K562 (cell line): ENCODE data around the gene FOXA3. TPM values are rescaled to one million over a fixed set of nuclear protein-coding genes. Genes with fewer than 3 reads are reported as not detected.
A peak's percentile ranks its signal among the peaks of the same experiment; 100 is the strongest.

Source experiments
- BHLHE40 ChIP-seq: IDR thresholded peaks from 2 replicates; pipeline ENCODE4 v1.6.1; 2011; ENCODE audit warnings: low read length, improper control_type of control experiment
- CXXC5 ChIP-seq: fragments of 250-450 bp; sonication (Bioruptor Pico); IDR thresholded peaks from 2 replicates; pipeline ENCODE4 v1.8.0; 2022; ENCODE audit warnings: inconsistent platforms, mild to moderate bottlenecking, moderate library complexity
- DACH1 ChIP-seq: fragments of 450-650 bp; IDR thresholded peaks from 2 replicates; pipeline ENCODE4 v1.6.1; 2018; ENCODE audit not compliant: partially characterized antibody
- MBD2 ChIP-seq: sonication (generic); IDR thresholded peaks from 2 replicates; pipeline ENCODE4 v1.6.1; 2016; ENCODE audit warnings: low read depth, borderline replicate concordance
- MCM5 ChIP-seq: fragments of 450-650 bp; IDR thresholded peaks from 2 replicates; pipeline ENCODE4 v1.6.1; 2016; ENCODE audit warnings: low read depth
- MCM7 ChIP-seq, 2 experiments: fragments of 450-650 bp; IDR thresholded peaks; 2 replicates each; pipeline ENCODE4 v1.6.1; 2016 to 2018
- PML ChIP-seq: IDR thresholded peaks from 2 replicates; pipeline ENCODE4 v1.6.1; 2012; ENCODE audit warnings: low read length, inconsistent platforms
- SMAD3 ChIP-seq: fragments of 450-650 bp; formaldehyde crosslinking; conservative IDR thresholded peaks from 2 replicates; pipeline ENCODE4 v1.4.0; 2020; ENCODE audit warnings: mild to moderate bottlenecking
- SREBF1 ChIP-seq: fragments of 150-350 bp; IDR thresholded peaks from 2 replicates; pipeline ENCODE4 v1.6.1; 2014; ENCODE audit warnings: antibody characterized with exemption, low read depth, low read length, borderline replicate concordance
- TAF1 ChIP-seq: IDR thresholded peaks from 2 replicates; pipeline ENCODE4 v1.6.1; 2011; ENCODE audit warnings: mild to moderate bottlenecking, low read length, moderate library complexity; ENCODE audit not compliant: insufficient read depth, control insufficient read depth, severe bottlenecking; ENCODE audit errors: extremely low read depth
- TRIM24 ChIP-seq, 2 experiments: fragments of 450-650 bp; IDR thresholded peaks; 2 replicates each; pipeline ENCODE4 v1.6.1; 2016
- ZNF134 ChIP-seq: fragments of 250-450 bp; sonication (Bioruptor Pico); conservative IDR thresholded peaks from 2 replicates; pipeline ENCODE4 v1.4.0; 2020
- ZNF583 ChIP-seq: fragments of 250-450 bp; sonication (Bioruptor Pico); IDR thresholded peaks from 2 replicates; pipeline ENCODE4 v1.4.0; 2020
- polyA plus RNA-seq, 8 experiments: library from polyadenylated mRNA; depleted of rRNA in 4 of 8; stranded (reverse) in 5 of 8; unstranded in 3 of 8; fragments of >200 nt; fragmentation: Nextera tagmentation in 2 of 8; fragmentation: Illumina TruSeq in 1 of 8; extraction: Ambion mirVana in 2 of 8; extraction: Trizol in 1 of 8; gene quantifications; 2 replicates each; pipeline versions ENCODE4 v1.2.1 to v1.2.3, GENCODE V29; 2011 to 2014; ENCODE audit warnings: inconsistent platforms in 1 of 8, missing spikeins in 1 of 8
- total RNA-seq, 7 experiments: library from RNA; depleted of rRNA in 6 of 7; stranded (reverse); fragments of >200 nt in 6 of 7; fragmentation: Illumina TruSeq in 2 of 7; extraction: Trizol in 2 of 7; gene quantifications; 2 replicates each; pipeline versions ENCODE4 v1.2.1 to v1.2.3, GENCODE V29; 2011 to 2021; ENCODE audit warnings: low replicate concordance in 1 of 7
- TF ChIP-seq, protein P1 (sequence below): fragments of 200-800 bp; sonication (Bioruptor generic); IDR thresholded peaks from 2 replicates; pipeline ENCODE4 v1.6.1; 2017; ENCODE audit warnings: missing genetic modification characterization, missing compliant biosample characterization
- TF ChIP-seq, protein P2 (sequence below): sonication (generic); formaldehyde crosslinking; IDR thresholded peaks from 2 replicates; pipeline ENCODE4 v1.8.0; 2023; ENCODE audit warnings: mild to moderate bottlenecking, missing genetic modification reagents
- TF ChIP-seq, protein P3 (sequence below): fragments of 250-450 bp; sonication (Bioruptor Pico); IDR thresholded peaks from 2 replicates; pipeline ENCODE4 v1.9.0; 2021; ENCODE audit warnings: mild to moderate bottlenecking, inconsistent platforms
- TF ChIP-seq, protein P4 (sequence below): fragments of 150-350 bp; IDR thresholded peaks from 2 replicates; pipeline ENCODE4 v1.6.1; 2014; ENCODE audit warnings: low read depth, mild to moderate bottlenecking, low read length, borderline replicate concordance

The FOXA3 gene
- total and polyA plus RNA-seq, 9 of the 15 experiments (the other 6 are each of a cell fraction or from before 2014, with no cell fraction given): 1.3 to 15.5 (median 4.7) TPM

DNA sequence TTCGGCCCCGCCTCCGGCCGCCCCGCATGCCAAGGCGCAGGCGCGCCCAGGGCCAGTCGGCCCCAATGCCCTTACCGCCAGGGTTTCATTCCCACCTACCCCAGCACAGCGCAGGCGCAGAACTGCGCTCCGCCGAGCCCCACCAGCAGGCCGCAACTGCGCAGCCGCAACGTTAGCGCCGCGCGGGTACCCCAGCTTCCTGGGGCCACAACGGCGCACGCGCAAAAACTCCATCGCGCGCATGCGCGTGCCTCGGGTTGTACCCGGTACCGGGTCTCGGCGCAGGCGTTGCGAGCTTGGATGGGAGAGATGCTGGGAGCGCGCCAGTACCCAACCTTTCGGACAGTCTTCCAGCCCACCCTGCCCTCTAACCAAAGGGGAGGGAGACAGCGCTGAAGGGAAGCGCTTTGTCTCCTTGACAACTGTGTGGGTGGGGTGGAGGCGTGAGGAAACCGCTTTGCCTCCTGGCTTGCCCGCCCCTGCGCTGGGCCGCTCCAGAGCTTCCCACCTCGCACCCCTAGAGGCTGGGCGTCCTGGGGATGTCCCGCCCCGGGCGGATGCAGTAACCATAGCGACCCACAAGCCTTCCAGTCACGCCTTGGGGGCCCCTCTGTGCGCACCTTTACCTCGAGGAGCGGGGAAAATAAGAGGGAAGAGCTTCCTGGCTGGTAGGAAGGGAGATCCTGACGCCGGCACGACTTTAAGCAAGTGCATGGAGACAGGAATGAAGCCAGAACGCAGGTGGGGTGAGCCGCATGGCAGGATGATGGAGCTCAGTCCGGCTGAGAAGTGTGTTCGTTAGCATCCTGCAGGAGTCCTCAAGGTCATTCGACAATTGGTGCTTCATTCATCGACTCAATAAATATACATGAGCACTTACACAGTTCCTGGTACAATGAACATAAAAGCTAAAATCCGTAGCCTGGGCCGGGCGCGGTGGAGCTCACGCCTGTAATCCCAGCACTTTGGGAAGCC, 38.8 kb downstream of the FOXA3 start (continued):
- no peak for TF ChIP-seq BHLHE40
- no peak for TF ChIP-seq TAF1
- no peak for TF ChIP-seq SREBF1
- TF ChIP-seq MCM7 (IDR thresholded peaks at IDR 0.05): no peak
- no peak for TF ChIP-seq ZNF134 (CRISPR knock-in tag)
- no peak for TF ChIP-seq SMAD3 (CRISPR knock-in tag)
- no peak for TF ChIP-seq PML
- TF ChIP-seq, protein P1, sequence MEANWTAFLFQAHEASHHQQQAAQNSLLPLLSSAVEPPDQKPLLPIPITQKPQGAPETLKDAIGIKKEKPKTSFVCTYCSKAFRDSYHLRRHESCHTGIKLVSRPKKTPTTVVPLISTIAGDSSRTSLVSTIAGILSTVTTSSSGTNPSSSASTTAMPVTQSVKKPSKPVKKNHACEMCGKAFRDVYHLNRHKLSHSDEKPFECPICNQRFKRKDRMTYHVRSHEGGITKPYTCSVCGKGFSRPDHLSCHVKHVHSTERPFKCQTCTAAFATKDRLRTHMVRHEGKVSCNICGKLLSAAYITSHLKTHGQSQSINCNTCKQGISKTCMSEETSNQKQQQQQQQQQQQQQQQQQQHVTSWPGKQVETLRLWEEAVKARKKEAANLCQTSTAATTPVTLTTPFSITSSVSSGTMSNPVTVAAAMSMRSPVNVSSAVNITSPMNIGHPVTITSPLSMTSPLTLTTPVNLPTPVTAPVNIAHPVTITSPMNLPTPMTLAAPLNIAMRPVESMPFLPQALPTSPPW (CRISPR knock-in tag): peak; percentile 97
- TF ChIP-seq, protein P2, sequence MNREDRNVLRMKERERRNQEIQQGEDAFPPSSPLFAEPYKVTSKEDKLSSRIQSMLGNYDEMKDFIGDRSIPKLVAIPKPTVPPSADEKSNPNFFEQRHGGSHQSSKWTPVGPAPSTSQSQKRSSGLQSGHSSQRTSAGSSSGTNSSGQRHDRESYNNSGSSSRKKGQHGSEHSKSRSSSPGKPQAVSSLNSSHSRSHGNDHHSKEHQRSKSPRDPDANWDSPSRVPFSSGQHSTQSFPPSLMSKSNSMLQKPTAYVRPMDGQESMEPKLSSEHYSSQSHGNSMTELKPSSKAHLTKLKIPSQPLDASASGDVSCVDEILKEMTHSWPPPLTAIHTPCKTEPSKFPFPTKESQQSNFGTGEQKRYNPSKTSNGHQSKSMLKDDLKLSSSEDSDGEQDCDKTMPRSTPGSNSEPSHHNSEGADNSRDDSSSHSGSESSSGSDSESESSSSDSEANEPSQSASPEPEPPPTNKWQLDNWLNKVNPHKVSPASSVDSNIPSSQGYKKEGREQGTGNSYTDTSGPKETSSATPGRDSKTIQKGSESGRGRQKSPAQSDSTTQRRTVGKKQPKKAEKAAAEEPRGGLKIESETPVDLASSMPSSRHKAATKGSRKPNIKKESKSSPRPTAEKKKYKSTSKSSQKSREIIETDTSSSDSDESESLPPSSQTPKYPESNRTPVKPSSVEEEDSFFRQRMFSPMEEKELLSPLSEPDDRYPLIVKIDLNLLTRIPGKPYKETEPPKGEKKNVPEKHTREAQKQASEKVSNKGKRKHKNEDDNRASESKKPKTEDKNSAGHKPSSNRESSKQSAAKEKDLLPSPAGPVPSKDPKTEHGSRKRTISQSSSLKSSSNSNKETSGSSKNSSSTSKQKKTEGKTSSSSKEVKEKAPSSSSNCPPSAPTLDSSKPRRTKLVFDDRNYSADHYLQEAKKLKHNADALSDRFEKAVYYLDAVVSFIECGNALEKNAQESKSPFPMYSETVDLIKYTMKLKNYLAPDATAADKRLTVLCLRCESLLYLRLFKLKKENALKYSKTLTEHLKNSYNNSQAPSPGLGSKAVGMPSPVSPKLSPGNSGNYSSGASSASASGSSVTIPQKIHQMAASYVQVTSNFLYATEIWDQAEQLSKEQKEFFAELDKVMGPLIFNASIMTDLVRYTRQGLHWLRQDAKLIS (CRISPR knock-in tag): no peak
- TF ChIP-seq, protein P3, sequence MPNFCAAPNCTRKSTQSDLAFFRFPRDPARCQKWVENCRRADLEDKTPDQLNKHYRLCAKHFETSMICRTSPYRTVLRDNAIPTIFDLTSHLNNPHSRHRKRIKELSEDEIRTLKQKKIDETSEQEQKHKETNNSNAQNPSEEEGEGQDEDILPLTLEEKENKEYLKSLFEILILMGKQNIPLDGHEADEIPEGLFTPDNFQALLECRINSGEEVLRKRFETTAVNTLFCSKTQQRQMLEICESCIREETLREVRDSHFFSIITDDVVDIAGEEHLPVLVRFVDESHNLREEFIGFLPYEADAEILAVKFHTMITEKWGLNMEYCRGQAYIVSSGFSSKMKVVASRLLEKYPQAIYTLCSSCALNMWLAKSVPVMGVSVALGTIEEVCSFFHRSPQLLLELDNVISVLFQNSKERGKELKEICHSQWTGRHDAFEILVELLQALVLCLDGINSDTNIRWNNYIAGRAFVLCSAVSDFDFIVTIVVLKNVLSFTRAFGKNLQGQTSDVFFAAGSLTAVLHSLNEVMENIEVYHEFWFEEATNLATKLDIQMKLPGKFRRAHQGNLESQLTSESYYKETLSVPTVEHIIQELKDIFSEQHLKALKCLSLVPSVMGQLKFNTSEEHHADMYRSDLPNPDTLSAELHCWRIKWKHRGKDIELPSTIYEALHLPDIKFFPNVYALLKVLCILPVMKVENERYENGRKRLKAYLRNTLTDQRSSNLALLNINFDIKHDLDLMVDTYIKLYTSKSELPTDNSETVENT: peak; percentile 17; the same call in 1 of the 2 replicates
- peak; percentile 44 for TF ChIP-seq CXXC5
- no peak for TF ChIP-seq TRIM24 (IDR thresholded peaks at IDR 0.05)
- TF ChIP-seq, protein P4, sequence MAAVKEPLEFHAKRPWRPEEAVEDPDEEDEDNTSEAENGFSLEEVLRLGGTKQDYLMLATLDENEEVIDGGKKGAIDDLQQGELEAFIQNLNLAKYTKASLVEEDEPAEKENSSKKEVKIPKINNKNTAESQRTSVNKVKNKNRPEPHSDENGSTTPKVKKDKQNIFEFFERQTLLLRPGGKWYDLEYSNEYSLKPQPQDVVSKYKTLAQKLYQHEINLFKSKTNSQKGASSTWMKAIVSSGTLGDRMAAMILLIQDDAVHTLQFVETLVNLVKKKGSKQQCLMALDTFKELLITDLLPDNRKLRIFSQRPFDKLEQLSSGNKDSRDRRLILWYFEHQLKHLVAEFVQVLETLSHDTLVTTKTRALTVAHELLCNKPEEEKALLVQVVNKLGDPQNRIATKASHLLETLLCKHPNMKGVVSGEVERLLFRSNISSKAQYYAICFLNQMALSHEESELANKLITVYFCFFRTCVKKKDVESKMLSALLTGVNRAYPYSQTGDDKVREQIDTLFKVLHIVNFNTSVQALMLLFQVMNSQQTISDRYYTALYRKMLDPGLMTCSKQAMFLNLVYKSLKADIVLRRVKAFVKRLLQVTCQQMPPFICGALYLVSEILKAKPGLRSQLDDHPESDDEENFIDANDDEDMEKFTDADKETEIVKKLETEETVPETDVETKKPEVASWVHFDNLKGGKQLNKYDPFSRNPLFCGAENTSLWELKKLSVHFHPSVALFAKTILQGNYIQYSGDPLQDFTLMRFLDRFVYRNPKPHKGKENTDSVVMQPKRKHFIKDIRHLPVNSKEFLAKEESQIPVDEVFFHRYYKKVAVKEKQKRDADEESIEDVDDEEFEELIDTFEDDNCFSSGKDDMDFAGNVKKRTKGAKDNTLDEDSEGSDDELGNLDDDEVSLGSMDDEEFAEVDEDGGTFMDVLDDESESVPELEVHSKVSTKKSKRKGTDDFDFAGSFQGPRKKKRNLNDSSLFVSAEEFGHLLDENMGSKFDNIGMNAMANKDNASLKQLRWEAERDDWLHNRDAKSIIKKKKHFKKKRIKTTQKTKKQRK: no peak
- TF ChIP-seq MBD2: no peak
- no peak for TF ChIP-seq DACH1
- TF ChIP-seq ZNF583: peak; percentile 65; the same call in 1 of the 2 replicates
- no peak for TF ChIP-seq MCM5
